Measurements from ENCODE around the gene HSD11B2. TPM values are rescaled to one million over a fixed set of nuclear protein-coding genes. Genes with fewer than 3 reads are reported as not detected.

HSD11B2 gene
- total RNA-seq, 1 experiment from 2014 or later, result 33.4 TPM

DNA sequence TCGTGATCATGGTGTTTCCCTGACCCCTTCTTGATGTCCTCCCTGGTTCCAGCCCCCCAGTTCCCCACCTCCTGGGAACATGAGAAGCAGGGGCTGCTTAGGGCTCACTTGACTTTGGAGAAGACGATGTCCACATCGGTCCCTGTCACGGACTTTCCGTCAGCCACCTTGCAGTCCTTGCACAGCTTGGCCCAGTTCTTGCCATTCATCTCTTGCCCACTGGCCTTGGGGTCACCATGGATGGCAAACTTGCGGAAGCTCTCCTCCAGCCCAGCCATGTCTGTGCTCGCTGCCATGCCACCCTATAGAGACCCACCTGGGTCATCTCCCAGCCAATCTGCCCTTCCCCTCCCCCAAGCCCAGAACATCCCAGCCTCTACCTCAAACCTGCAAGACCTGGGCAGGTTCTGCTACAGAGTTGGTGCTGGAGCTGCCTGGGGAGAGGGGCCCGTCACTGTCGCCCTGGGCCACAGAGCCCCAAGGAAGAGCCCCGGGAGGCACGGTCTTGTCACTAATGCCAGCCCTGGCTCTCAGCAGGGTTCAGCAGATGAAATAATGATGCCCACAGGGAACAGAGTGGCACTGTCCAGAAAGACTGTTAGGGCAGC is 40.0 kb upstream of the HSD11B2 start (continued):
- TF ChIP-seq, protein P1, sequence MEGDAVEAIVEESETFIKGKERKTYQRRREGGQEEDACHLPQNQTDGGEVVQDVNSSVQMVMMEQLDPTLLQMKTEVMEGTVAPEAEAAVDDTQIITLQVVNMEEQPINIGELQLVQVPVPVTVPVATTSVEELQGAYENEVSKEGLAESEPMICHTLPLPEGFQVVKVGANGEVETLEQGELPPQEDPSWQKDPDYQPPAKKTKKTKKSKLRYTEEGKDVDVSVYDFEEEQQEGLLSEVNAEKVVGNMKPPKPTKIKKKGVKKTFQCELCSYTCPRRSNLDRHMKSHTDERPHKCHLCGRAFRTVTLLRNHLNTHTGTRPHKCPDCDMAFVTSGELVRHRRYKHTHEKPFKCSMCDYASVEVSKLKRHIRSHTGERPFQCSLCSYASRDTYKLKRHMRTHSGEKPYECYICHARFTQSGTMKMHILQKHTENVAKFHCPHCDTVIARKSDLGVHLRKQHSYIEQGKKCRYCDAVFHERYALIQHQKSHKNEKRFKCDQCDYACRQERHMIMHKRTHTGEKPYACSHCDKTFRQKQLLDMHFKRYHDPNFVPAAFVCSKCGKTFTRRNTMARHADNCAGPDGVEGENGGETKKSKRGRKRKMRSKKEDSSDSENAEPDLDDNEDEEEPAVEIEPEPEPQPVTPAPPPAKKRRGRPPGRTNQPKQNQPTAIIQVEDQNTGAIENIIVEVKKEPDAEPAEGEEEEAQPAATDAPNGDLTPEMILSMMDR (IDR thresholded peaks at IDR 0.05), result no peak
- TF ChIP-seq NFYB (CRISPR knock-in tag; conservative IDR thresholded peaks at IDR 0.05; ENCODE audit: low read depth) (no peak), PRRX2 (CRISPR knock-in tag; IDR thresholded peaks at IDR 0.05) (no peak)

DNA sequence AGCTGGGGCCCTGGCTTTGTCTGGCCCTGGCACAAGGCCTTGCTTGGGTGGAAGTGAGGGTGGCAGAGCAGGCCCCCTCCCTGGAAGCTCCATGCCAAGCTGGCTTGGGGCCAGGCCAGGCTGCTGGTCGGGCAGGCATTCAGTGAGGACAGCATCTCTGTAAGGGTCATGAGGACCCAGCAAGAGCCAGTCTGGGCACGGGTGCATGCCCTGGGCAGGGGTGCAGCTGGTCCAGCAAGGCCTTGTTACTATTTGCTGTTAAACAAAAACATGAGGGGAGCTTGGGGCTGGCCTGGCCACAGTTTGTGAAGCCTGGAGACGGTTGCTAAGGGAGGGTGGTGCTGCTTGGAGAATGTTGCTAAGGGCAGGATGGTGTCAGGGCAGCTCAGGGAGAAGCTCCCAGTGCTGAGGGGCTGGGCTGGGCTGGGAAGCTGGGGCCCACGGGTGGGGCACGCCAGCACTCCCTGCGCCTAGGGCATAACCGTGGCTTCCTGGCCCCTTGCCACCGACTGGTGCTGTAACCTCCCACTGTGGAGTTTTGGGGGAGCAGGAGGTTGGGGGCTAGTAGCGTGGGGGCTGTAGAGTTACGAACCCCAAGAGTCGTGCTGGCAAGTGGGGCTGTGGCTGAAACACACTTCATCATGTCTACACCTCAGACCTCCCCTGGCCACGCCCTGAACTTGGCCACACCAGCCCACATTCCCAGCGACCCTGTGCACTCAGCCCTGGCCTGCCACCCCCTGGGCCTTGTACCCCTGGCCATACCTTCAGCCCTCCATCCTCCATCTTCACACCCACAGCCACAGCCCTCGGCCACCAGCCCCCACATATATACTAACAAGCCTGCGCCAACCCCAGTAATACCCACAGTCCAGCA is 39.3 kb upstream of the HSD11B2 start:
- POLR2A ChIA-PET, result no interaction called here
- Mint-ChIP-seq H3K9me3 (no peaks in the 10 kb centered on the region), H3K27me3 (ENCODE audit: low read depth) (peaks cover 55% of the 10 kb centered on the region), H3K4me1 (peaks cover 24% of the 10 kb centered on the region), H3K36me3 (no peaks in the 10 kb centered on the region), H3K4me3 (no peak overlapping the region), H3K27ac (no peak overlapping the region)
- TF ChIP-seq ELF4 (CRISPR knock-in tag; IDR thresholded peaks at IDR 0.05; ENCODE audit: low read depth) (no peak), ZBTB43 (CRISPR knock-in tag; IDR thresholded peaks at IDR 0.05) (no peak), CREB1 (CRISPR knock-in tag; IDR thresholded peaks at IDR 0.05) (no peak), ZMAT4 (CRISPR knock-in tag; IDR thresholded peaks at IDR 0.05) (no peak), SMAD4 (CRISPR knock-in tag; IDR thresholded peaks at IDR 0.05) (no peak), ZBTB21 (CRISPR knock-in tag; IDR thresholded peaks at IDR 0.05; ENCODE audit: borderline replicate concordance) (no peak), PREB (CRISPR knock-in tag; IDR thresholded peaks at IDR 0.05; ENCODE audit: borderline replicate concordance) (no peak), HMGA2 (CRISPR knock-in tag; IDR thresholded peaks at IDR 0.05) (no peak), TCF7 (CRISPR knock-in tag; IDR thresholded peaks at IDR 0.05; ENCODE audit: low read depth) (no peak), EMX1 (CRISPR knock-in tag; IDR thresholded peaks at IDR 0.05) (no peak), TEAD4 (CRISPR knock-in tag; IDR thresholded peaks at IDR 0.05) (no peak), NR2C2 (CRISPR knock-in tag; IDR thresholded peaks at IDR 0.05) (no peak), ZNF138 (CRISPR knock-in tag; conservative IDR thresholded peaks at IDR 0.05) (no peak)
- TF ChIP-seq, protein P2, sequence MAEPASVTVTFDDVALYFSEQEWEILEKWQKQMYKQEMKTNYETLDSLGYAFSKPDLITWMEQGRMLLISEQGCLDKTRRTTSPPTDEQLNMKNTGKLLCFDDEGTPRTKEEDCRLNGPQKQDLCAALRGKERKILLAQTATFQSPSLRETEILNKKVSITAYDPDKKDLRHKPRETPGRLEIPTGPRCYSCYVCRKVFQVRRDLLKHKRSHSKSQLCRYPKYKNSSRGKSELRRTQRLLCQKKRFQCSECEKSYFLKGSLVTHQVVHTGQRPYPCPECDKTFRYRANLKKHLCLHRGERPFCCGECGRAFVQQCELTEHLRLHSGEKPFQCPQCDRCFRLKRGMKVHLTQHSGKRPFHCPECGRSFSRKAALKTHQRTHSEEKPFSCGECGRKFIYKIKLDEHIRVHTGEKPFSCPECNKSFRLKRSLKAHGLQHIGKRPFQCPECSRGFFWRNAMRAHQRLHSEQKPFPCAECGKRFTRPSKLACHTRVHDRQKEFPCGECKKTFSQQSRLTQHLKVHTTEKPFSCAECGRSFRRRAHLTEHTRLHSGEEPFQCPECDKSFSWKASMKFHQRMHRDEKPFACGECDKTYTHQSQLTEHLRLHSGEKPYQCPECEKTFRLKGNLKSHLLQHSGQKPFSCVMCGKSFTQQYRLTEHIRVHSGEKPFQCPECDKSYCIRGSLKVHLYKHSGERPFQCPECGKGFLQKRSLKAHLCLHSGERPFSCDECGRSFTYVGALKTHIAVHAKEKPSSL (CRISPR knock-in tag; conservative IDR thresholded peaks at IDR 0.05), result no peak
- DNase-seq (ENCODE audit: low spot score), result no peak
- no peak for ATAC-seq
- CTCF ChIA-PET, result interaction anchor here (1.0 to 6.8 kb wide), 13 partner anchors 8 to 236 kb away, joined by 3 to 65 read pairs (median 15); partner anchors contain the start of genes ATP6V0D1, HSD11B2, KCTD19 and LRRC36
